Ovary (tissue), 3 donors: ENCODE results near the gene CDC42BPB.
A peak's percentile ranks its signal among the peaks of the same experiment; 100 is the strongest.

Source experiments
- CTCF ChIP-seq, 3 donors: fragments of 450-650 bp in 2 of 3; fragments of 200-600 bp in 1 of 3; IDR thresholded peaks; one replicate each; pipeline versions ENCODE4 v1.5.1 to v1.8.0; 2016 to 2022; ENCODE audit warnings: antibody characterized with exemption in 3 of 3, mild to moderate bottlenecking in 1 of 3
- EP300 ChIP-seq: sonication (generic); formaldehyde crosslinking; IDR thresholded peaks from one replicate; pipeline ENCODE4 v1.6.1; 2017; ENCODE audit warnings: antibody characterized with exemption
- POLR2A ChIP-seq: fragments of 450-650 bp; IDR thresholded peaks from one replicate; pipeline ENCODE4 v1.6.1; 2017; ENCODE audit warnings: antibody characterized with exemption, mild to moderate bottlenecking, moderate library complexity
- donor health status: DM: no; HTN: no; CAD: no.

- TF ChIP-seq POLR2A (no peak), CTCF (IDR thresholded peaks at IDR 0.05) (peak in 1 of 3 donors; percentile 25), EP300 (no peak)
Measured at GRCh38 chr14:103091041-103091882, 33.9 kb upstream of the CDC42BPB start.
